Astrocyte of the spinal cord (primary cell): ENCODE data around the gene ARHGEF7.

Experiments
- DNase-seq: peaks from one replicate; pipeline ENCODE4 v3.0.0; 2011; ENCODE audit warnings: low read depth, low spot score
- H3K4me3 ChIP-seq: 2 replicates; pipeline ENCODE4 v1.5.1; 2011; ENCODE audit warnings: low read depth, mild to moderate bottlenecking, low read length, moderate library complexity
- in situ Hi-C: cut with HindIII; loops from 2 replicates; pipeline ENCODE4 v1.10.0; 2017; ENCODE audit warnings: low sequenced_read_pairs
- TF ChIP-seq, protein P1 (sequence below): IDR thresholded peaks from 2 replicates; pipeline ENCODE4 v1.5.1; 2012; ENCODE audit warnings: low read depth, mild to moderate bottlenecking, low read length, inconsistent platforms

Gene ARHGEF7

DNA sequence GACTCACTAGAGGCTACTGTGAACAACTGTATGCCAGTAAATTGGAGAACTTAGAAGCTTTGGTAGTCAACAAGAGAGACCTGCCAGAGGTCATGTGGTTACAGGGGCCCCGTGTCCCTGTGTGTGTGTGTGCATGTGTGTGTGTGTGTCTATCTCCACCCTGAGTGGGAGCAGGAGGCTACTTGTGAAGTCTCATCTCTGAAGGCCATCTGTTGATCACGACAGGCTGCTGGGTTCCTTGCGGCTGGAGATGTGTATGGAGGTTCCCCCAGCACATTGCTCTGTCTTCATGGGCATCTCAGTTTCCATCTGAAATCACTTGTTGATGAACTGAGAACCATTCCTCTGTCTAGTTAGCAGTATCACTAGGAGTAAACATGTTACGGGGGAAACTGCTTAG lies 147.2 kb downstream of the ARHGEF7 start:
- in situ Hi-C loops, result no loop called here

DNA sequence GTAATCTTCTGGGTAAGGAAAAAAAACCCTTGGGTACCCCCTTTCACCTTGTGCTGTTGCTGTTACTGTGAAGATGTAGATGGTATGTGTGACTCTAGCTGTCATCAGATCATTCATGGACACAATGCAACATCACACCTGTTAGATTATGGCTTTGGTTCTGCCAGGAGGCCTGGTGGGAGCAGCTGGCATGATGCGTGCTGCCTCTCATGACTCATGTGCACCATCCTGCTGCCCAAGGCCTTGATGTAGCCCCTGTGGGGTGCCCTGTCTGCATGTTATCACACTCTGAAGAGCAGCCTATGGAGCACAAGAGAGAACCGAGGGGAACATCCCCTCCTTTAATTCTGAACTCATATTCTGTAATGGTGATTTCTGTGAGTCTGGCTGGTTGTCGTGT lies 147.6 kb downstream of the ARHGEF7 start:
- TF ChIP-seq, protein P1, sequence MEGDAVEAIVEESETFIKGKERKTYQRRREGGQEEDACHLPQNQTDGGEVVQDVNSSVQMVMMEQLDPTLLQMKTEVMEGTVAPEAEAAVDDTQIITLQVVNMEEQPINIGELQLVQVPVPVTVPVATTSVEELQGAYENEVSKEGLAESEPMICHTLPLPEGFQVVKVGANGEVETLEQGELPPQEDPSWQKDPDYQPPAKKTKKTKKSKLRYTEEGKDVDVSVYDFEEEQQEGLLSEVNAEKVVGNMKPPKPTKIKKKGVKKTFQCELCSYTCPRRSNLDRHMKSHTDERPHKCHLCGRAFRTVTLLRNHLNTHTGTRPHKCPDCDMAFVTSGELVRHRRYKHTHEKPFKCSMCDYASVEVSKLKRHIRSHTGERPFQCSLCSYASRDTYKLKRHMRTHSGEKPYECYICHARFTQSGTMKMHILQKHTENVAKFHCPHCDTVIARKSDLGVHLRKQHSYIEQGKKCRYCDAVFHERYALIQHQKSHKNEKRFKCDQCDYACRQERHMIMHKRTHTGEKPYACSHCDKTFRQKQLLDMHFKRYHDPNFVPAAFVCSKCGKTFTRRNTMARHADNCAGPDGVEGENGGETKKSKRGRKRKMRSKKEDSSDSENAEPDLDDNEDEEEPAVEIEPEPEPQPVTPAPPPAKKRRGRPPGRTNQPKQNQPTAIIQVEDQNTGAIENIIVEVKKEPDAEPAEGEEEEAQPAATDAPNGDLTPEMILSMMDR, result no peak
- no peak for DNase-seq
- in situ Hi-C loops, result no loop called here
- no peak overlapping the region for H3K4me3 ChIP-seq

More for the DNA sequence above, 147.2 kb downstream of the ARHGEF7 start:
- TF ChIP-seq, protein P1, result no peak
- DNase-seq, result no peak
- no peak overlapping the region for H3K4me3 ChIP-seq

DNA sequence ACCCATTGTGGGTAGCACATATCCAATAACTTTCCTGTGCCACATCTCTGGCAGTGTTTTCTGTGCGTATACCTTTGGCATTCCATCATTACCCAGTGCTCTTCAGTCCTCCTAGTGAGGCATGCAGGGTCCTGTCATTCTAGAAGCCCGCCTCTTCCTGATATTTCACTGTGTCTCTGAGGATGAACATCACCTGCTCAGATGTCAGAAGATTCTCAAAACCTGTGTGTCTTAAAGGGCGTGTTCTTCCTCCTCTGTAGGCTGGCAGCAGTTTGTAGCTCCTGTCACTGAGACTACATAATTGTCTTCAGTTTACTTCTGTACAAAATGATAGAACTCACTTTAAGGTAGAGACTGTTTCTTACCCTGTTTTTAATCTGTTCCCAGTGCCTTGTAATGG lies 148.5 kb downstream of the ARHGEF7 start:
- DNase-seq, result no peak
- H3K4me3 ChIP-seq, result no peak overlapping the region
- TF ChIP-seq, protein P1, result no peak
- in situ Hi-C loops, result no loop called here

DNA sequence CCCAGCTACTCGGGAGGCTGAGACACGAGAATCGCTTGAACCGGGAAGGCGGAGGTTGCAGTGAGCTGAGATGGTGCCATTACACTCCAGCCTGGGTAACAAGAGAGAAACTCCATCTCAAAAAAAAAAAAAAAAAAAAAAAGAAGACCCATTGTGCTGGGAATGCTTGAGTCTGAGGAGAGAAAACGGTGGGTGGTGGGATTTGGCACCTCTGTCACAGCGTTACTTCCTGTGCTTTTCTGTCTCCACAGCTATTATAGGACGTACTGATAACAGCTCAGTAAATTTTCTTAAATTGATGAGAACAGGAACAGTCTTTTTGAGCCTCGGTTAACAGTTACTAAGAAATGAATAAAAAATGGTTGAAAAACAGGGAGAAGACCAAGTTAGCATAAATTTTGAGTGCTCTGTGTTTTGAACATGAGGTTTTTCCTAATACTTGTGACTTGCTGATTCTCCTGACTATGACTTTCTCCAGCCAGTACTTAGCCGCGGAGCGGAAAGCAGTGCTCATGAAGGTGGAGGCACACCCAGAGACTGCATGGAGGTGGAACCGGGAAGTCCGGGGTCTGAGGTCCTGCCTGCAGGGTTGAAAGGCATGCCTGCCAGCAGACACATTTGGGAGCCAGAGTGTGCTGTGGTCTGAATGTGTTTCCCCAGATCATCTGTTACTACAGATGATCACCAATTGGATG lies 150.0 kb downstream of the ARHGEF7 start:
- DNase-seq, result no peak
- TF ChIP-seq, protein P1, result no peak
- in situ Hi-C loops, result no loop called here
- no peak overlapping the region for H3K4me3 ChIP-seq

GRCh38 chr13:111265701-111266035 lies 150.6 kb downstream of the ARHGEF7 start:
- TF ChIP-seq, protein P1, result no peak
- H3K4me3 ChIP-seq, result no peak overlapping the region
- no peak for DNase-seq
- in situ Hi-C loops, result no loop called here

GRCh38 chr13:111267205-111267604 lies 152.1 kb downstream of the ARHGEF7 start:
- in situ Hi-C loops, result no loop called here
- TF ChIP-seq, protein P1, result no peak

More at GRCh38 chr13:111267205-111267604, 152.1 kb downstream of the ARHGEF7 start:
- no peak overlapping the region for H3K4me3 ChIP-seq
- no peak for DNase-seq
